ENCODE data around the gene MMS19. TPM values are rescaled to one million over a fixed set of nuclear protein-coding genes. Genes with fewer than 3 reads are reported as not detected.

The MMS19 gene
- total and polyA plus RNA-seq, 10 of the 15 experiments (the other 5 are each of a cell fraction or from before 2014, with no cell fraction given) = 40.2 to 112 (median 69.0) TPM

- TF ChIP-seq CUX1 (IDR thresholded peaks at IDR 0.05; ENCODE audit: insufficient replicate concordance, low read depth, low read length) (no peak), PRDM15 (CRISPR knock-in tag; IDR thresholded peaks at IDR 0.05) (no peak), SIN3A (IDR thresholded peaks at IDR 0.05; ENCODE audit: low read depth, low read length) (peak; percentile 91), EED (IDR thresholded peaks at IDR 0.05; ENCODE audit: low read depth) (no peak), IRF5 (IDR thresholded peaks at IDR 0.05; ENCODE audit: borderline replicate concordance) (no peak), CREB1 (IDR thresholded peaks at IDR 0.05; ENCODE audit: low read depth) (peak; percentile 78), RBBP5 (conservative IDR thresholded peaks at IDR 0.05) (no peak), PBX3 (IDR thresholded peaks at IDR 0.05; ENCODE audit: insufficient replicate concordance, low read depth, low read length) (peak; percentile 2), PAX5 (IDR thresholded peaks at IDR 0.05; ENCODE audit: borderline replicate concordance, low read depth, low read length) (no peak), MYB (IDR thresholded peaks at IDR 0.05; ENCODE audit: borderline replicate concordance, low read depth, low read length) (no peak), SUZ12 (IDR thresholded peaks at IDR 0.05; ENCODE audit: unreplicated experiment) (no peak), CREM (IDR thresholded peaks at IDR 0.05; ENCODE audit: low read depth) (peak; percentile 56; the same call in 1 of the 2 replicates), NR2C1 (IDR thresholded peaks at IDR 0.05) (peak; percentile 77), HSF1 (IDR thresholded peaks at IDR 0.05; ENCODE audit: low read depth, low read length) (no peak), MEF2A (IDR thresholded peaks at IDR 0.05; ENCODE audit: insufficient read depth, low read depth, low read length) (no peak)
Observed at GRCh38 chr10:97445722-97446639, 52.2 kb downstream of the MMS19 start, which contains the start of the genes EXOSC1 and ZDHHC16 (continued).
